ENCODE results near the gene C1orf174. TPM values are rescaled to one million over a fixed set of nuclear protein-coding genes. Genes with fewer than 3 reads are reported as not detected.

C1orf174 gene
- total RNA-seq, 4 donors from 2014 or later = 27.3 to 36.6 (median 32.7) TPM

DNA sequence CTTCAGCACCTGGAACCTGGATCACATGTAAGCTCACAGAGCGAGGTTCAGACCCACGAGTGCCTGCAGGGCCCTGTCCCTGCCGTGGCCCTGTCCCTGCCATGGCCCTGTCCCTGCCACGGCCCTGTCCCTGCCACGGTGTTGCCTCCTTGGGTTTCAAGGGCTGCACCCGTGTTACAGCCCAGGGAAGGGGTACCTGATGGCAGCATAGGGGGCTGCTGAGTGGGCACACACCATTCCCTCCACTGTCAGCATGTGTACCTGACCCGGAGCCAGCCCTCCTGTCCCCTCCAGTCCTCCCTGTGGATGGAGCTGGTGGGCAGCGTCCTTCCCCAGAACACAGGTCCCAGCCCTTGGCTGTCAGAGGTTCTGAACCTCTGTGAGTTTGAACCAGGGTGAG is 27.5 kb downstream of the C1orf174 start:
- intact Hi-C loops (cut with DNase I) = no loop called here
- H3K9me3 ChIP-seq = no peaks in the 10 kb centered on the region
- no peaks in the 10 kb centered on the region for H3K27me3 ChIP-seq
- TF ChIP-seq CTCF (IDR thresholded peaks at IDR 0.05) (no peak), POLR2A (IDR thresholded peaks at IDR 0.05) (no peak)
- DNase-seq = no peak
- no peak overlapping the region for H3K27ac ChIP-seq
- WGBS, 2 donors = 92 to 97% methylated on average over 5 to 7 of the region's 8 CpGs
- no peaks in the 10 kb centered on the region for H3K4me1 ChIP-seq
- no peak overlapping the region for H3K4me3 ChIP-seq (replicated peaks in 1 of 3)
- peaks cover 16 to 50% of the 10 kb centered on the region in 2 donors for H3K36me3 ChIP-seq

- H3K27ac ChIP-seq = no peak overlapping the region
- no peaks in the 10 kb centered on the region for H3K9me3 ChIP-seq
- TF ChIP-seq POLR2A (IDR thresholded peaks at IDR 0.05) = no peak
- no peak for TF ChIP-seq CTCF (IDR thresholded peaks at IDR 0.05)
- H3K27me3 ChIP-seq = no peaks in the 10 kb centered on the region
- 95 to 98% methylated on average over 7 of the region's 7 CpGs for WGBS, 2 donors
- intact Hi-C loops (cut with DNase I) = no loop called here
- no peak for DNase-seq
- H3K36me3 ChIP-seq = peaks cover 16 to 51% of the 10 kb centered on the region in 2 donors
- no peaks in the 10 kb centered on the region for H3K4me1 ChIP-seq
- no peak overlapping the region for H3K4me3 ChIP-seq (replicated peaks in 1 of 3)
Observed at GRCh38 chr1:3871451-3871805, 28.6 kb downstream of the C1orf174 start.

DNA sequence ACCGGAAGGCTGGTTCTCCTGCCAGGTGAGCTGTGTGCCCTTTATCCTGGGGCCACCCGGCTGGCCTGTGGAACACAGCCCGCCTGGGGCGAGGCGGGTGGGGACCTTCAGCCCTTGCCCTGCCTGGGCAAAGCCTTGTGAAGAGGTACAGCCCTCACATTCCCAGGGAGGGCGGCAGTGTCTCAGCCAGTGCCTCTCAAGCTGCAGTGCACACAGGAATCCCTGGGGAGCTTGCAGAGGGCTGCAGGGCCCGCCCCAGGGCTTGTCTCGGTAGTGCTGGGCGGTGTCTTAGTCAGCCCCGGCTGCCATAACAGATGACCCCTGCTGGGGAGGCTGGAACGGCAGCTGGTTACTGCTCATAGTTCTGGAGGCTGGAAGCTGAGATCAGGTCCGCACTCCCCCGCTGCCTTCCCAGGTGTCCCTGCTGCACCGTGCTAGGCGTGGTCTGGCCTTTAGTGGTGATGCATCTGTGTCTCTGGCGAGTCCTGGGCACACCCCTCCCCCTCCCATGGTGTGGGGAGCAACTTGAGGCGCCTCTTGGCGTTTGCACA is 30.2 kb downstream of the C1orf174 start:
- WGBS, 2 donors = 73 to 90% methylated on average over 2 to 10 of the region's 18 CpGs
- no peak for DNase-seq
- no peaks in the 10 kb centered on the region for H3K27me3 ChIP-seq
- H3K4me1 ChIP-seq = no peaks in the 10 kb centered on the region
- no peaks in the 10 kb centered on the region for H3K9me3 ChIP-seq
- H3K27ac ChIP-seq = no peak overlapping the region
- peaks cover 16 to 39% of the 10 kb centered on the region in 2 donors for H3K36me3 ChIP-seq
- intact Hi-C loops (cut with DNase I) = no loop called here
- TF ChIP-seq POLR2A (IDR thresholded peaks at IDR 0.05) = no peak
- no peak for TF ChIP-seq CTCF (IDR thresholded peaks at IDR 0.05)
- H3K4me3 ChIP-seq (replicated peaks in 1 of 3) = no peak overlapping the region

DNA sequence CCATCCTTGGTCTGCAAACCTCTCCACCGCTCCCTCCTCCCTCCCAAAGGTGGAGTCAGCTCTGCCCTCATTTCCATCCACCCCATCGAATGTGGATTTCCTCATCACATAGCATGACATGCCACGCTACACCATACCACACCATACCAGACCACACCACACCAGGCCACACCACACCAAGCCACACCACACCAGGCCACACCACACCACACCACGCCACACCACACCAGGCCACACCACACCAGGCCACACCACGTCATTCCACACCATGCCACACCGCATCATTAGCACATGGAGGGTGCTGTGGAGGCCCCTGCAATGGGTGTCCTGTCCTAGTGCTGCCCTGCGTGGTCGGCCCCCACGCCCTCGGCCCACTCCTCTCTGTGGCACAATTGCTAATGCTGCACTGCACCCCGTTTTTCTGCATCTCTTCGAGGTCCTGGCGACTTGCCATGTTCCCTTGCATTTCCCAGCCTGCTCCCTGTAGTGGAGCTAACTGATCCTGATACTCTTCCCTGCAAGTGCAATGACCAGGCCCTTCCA is 31.5 kb downstream of the C1orf174 start:
- Histone ChIP-seq H3K4me1 (no peaks in the 10 kb centered on the region), H3K4me3 (replicated peaks in 1 of 3) (no peak overlapping the region), H3K27ac (no peak overlapping the region), H3K36me3 (peaks cover 11 to 34% of the 10 kb centered on the region in 2 donors), H3K27me3 (no peaks in the 10 kb centered on the region), H3K9me3 (no peaks in the 10 kb centered on the region)
- no peak for DNase-seq
- TF ChIP-seq POLR2A (IDR thresholded peaks at IDR 0.05) (no peak), CTCF (IDR thresholded peaks at IDR 0.05) (no peak)
- WGBS, 2 donors = 75 to 93% methylated on average over 13 of the region's 13 CpGs
- intact Hi-C loops (cut with DNase I) = no loop called here

GRCh38 chr1:3865606-3866160 is 34.4 kb downstream of the C1orf174 start:
- peaks cover 11 to 24% of the 10 kb centered on the region in 2 donors for H3K36me3 ChIP-seq
- DNase-seq = no peak
- no peaks in the 10 kb centered on the region for H3K9me3 ChIP-seq
- H3K27ac ChIP-seq = no peak overlapping the region
- no peaks in the 10 kb centered on the region for H3K27me3 ChIP-seq
- intact Hi-C loops (cut with DNase I) = no loop called here
- WGBS, 2 donors = 77 to 83% methylated on average over 7 to 16 of the region's 18 CpGs
- TF ChIP-seq POLR2A (IDR thresholded peaks at IDR 0.05) = no peak
- TF ChIP-seq CTCF (IDR thresholded peaks at IDR 0.05) = no peak
- no peak overlapping the region for H3K4me3 ChIP-seq (replicated peaks in 1 of 3)
- no peaks in the 10 kb centered on the region for H3K4me1 ChIP-seq
